ENCODE results near the gene UROC1.

- TF ChIP-seq GATA2 (IDR thresholded peaks at IDR 0.05; ENCODE audit: low read depth, low read length) (no peak), GATA3 (IDR thresholded peaks at IDR 0.05; ENCODE audit: low read depth, low read length) (no peak)
Observed at GRCh38 chr3:126456766-126457388, 60.7 kb downstream of the UROC1 start.
